MG63 (cell line): ENCODE measurements around the gene CLK3. TPM values are rescaled to one million over a fixed set of nuclear protein-coding genes. Genes with fewer than 3 reads are reported as not detected.
A peak's percentile ranks its signal among the peaks of the same experiment; 100 is the strongest.

Experiments
- DNase-seq: peaks from one replicate; pipeline ENCODE4 v3.0.0-alpha.2; 2020
- H3K27me3 ChIP-seq: fragments of 250-450 bp; sonication (Bioruptor Pico); 2 replicates; pipeline ENCODE4 v1.5.1; 2020; ENCODE audit warnings: mild to moderate bottlenecking, moderate library complexity
- H3K36me3 ChIP-seq: fragments of 250-450 bp; sonication (Bioruptor Pico); 2 replicates; pipeline ENCODE4 v1.5.1; 2020; ENCODE audit warnings: mild to moderate bottlenecking, moderate library complexity
- H3K4me3 ChIP-seq: fragments of 250-450 bp; sonication (Bioruptor Pico); 2 replicates; pipeline ENCODE4 v1.5.1; 2020; ENCODE audit warnings: mild to moderate bottlenecking, moderate library complexity
- H3K9me3 ChIP-seq: fragments of 250-450 bp; sonication (Bioruptor Pico); 2 replicates; pipeline ENCODE4 v1.5.1; 2020; ENCODE audit warnings: mild to moderate bottlenecking, moderate library complexity
- total RNA-seq: library from RNA; depleted of rRNA; stranded (reverse); fragments of >200 nt; shearing (Covaris generic); gene quantifications from 2 replicates; pipeline ENCODE4 v1.2.3, GENCODE V29; 2014; ENCODE audit warnings: low replicate concordance

The CLK3 gene
- total RNA-seq, 1 experiment from 2014 or later = 18.8 TPM

- H3K36me3 ChIP-seq = peaks cover 26% of the 10 kb centered on the region
- H3K27me3 ChIP-seq = no peaks in the 10 kb centered on the region
- peak overlapping the region; percentile 87 for H3K4me3 ChIP-seq
- H3K9me3 ChIP-seq = no peaks in the 10 kb centered on the region
- no peak for DNase-seq
Observed at GRCh38 chr15:74613953-74614743, 1.5 kb upstream of the CLK3 start.

GRCh38 chr15:74614744-74615507, 710 bp upstream of the CLK3 start:
- peaks cover 34% of the 10 kb centered on the region for H3K36me3 ChIP-seq
- peak; percentile 79 for DNase-seq

GRCh38 chr15:74616366-74616939, 817 bp downstream of the CLK3 start:
- DNase-seq = peak; percentile 64
- H3K9me3 ChIP-seq = no peaks in the 10 kb centered on the region
- peaks cover 49% of the 10 kb centered on the region for H3K36me3 ChIP-seq
- no peaks in the 10 kb centered on the region for H3K27me3 ChIP-seq
- H3K4me3 ChIP-seq = peak overlapping the region; percentile 87

More at GRCh38 chr15:74614744-74615507, 710 bp upstream of the CLK3 start:
- Histone ChIP-seq H3K27me3 (no peaks in the 10 kb centered on the region), H3K9me3 (no peaks in the 10 kb centered on the region), H3K4me3 (peak overlapping the region; percentile 87)

GRCh38 chr15:74616996-74617395, 1.4 kb downstream of the CLK3 start:
- H3K27me3 ChIP-seq = no peaks in the 10 kb centered on the region
- peaks cover 55% of the 10 kb centered on the region for H3K36me3 ChIP-seq
- DNase-seq = no peak
- H3K4me3 ChIP-seq = peak overlapping the region; percentile 87
- H3K9me3 ChIP-seq = no peaks in the 10 kb centered on the region

- no peak for DNase-seq
- H3K27me3 ChIP-seq = no peaks in the 10 kb centered on the region
- no peaks in the 10 kb centered on the region for H3K9me3 ChIP-seq
- H3K4me3 ChIP-seq = no peak overlapping the region
- peaks cover 75% of the 10 kb centered on the region for H3K36me3 ChIP-seq
Observed at GRCh38 chr15:74618841-74619596, 3.4 kb downstream of the CLK3 start.

GRCh38 chr15:74619916-74620635, 4.4 kb downstream of the CLK3 start:
- no peak overlapping the region for H3K4me3 ChIP-seq
- peaks cover 86% of the 10 kb centered on the region for H3K36me3 ChIP-seq
- no peaks in the 10 kb centered on the region for H3K9me3 ChIP-seq
- no peak for DNase-seq
- H3K27me3 ChIP-seq = no peaks in the 10 kb centered on the region

GRCh38 chr15:74620636-74621545, 5.3 kb downstream of the CLK3 start:
- Histone ChIP-seq H3K4me3 (no peak overlapping the region), H3K9me3 (no peaks in the 10 kb centered on the region), H3K27me3 (no peaks in the 10 kb centered on the region), H3K36me3 (peaks cover 93% of the 10 kb centered on the region)
- peak; percentile 81 for DNase-seq

GRCh38 chr15:74621546-74621920, 5.9 kb downstream of the CLK3 start:
- no peaks in the 10 kb centered on the region for H3K27me3 ChIP-seq
- no peak overlapping the region for H3K4me3 ChIP-seq
- H3K9me3 ChIP-seq = no peaks in the 10 kb centered on the region
- no peak for DNase-seq
- peaks cover 93% of the 10 kb centered on the region for H3K36me3 ChIP-seq

- no peaks in the 10 kb centered on the region for H3K27me3 ChIP-seq
- H3K9me3 ChIP-seq = no peaks in the 10 kb centered on the region
- no peak overlapping the region for H3K4me3 ChIP-seq
- H3K36me3 ChIP-seq = peaks cover 93% of the 10 kb centered on the region
- no peak for DNase-seq
Observed at GRCh38 chr15:74621936-74622335, 6.3 kb downstream of the CLK3 start.

GRCh38 chr15:74622758-74623157, 7.1 kb downstream of the CLK3 start:
- Histone ChIP-seq H3K4me3 (no peak overlapping the region), H3K36me3 (peaks cover 93% of the 10 kb centered on the region), H3K9me3 (no peaks in the 10 kb centered on the region), H3K27me3 (no peaks in the 10 kb centered on the region)
- DNase-seq = no peak

- DNase-seq = no peak
- H3K9me3 ChIP-seq = no peaks in the 10 kb centered on the region
- no peak overlapping the region for H3K4me3 ChIP-seq
- peaks cover 98% of the 10 kb centered on the region for H3K36me3 ChIP-seq
- H3K27me3 ChIP-seq = no peaks in the 10 kb centered on the region
Observed at GRCh38 chr15:74624020-74624602, 8.5 kb downstream of the CLK3 start.

- Histone ChIP-seq H3K27me3 (no peaks in the 10 kb centered on the region), H3K4me3 (no peak overlapping the region), H3K36me3 (peaks cover 95% of the 10 kb centered on the region), H3K9me3 (no peaks in the 10 kb centered on the region)
- no peak for DNase-seq
Observed at GRCh38 chr15:74625693-74626092, 10.1 kb downstream of the CLK3 start.

GRCh38 chr15:74626336-74626735, 10.7 kb downstream of the CLK3 start:
- DNase-seq = no peak
- H3K9me3 ChIP-seq = no peaks in the 10 kb centered on the region
- no peak overlapping the region for H3K4me3 ChIP-seq
- no peaks in the 10 kb centered on the region for H3K27me3 ChIP-seq
- peaks cover 95% of the 10 kb centered on the region for H3K36me3 ChIP-seq

- peaks cover 95% of the 10 kb centered on the region for H3K36me3 ChIP-seq
- DNase-seq = no peak
- H3K4me3 ChIP-seq = no peak overlapping the region
- H3K9me3 ChIP-seq = no peaks in the 10 kb centered on the region
- no peaks in the 10 kb centered on the region for H3K27me3 ChIP-seq
Observed at GRCh38 chr15:74626752-74627692, 11.4 kb downstream of the CLK3 start.
